ENCODE measurements around the gene UBN1. TPM values are rescaled to one million over a fixed set of nuclear protein-coding genes. Genes with fewer than 3 reads are reported as not detected.
A peak's percentile ranks its signal among the peaks of the same experiment; 100 is the strongest.

The UBN1 gene
- total RNA-seq, 1 experiment from 2014 or later = 63.1 TPM

- in situ Hi-C loops (cut with HindIII; ENCODE audit: low pct_unique_long_range_greater_than_20kb, low sequenced_read_pairs) (loop anchor here (10.0 kb wide), 1 partner anchor 53 kb away; no protein-coding TSS in a partner anchor), intact Hi-C loops (cut with micrococcal nuclease; ENCODE audit: unreplicated experiment) (no loop called here)
- no peaks in the 10 kb centered on the region for H3K27me3 ChIP-seq (ENCODE audit: control insufficient read depth, insufficient read depth, low read length)
- DNase-seq (ENCODE audit: low read depth, low spot score) (no peak), ATAC-seq (peak; percentile 51)
- H3K36me3 ChIP-seq (ENCODE audit: control insufficient read depth, insufficient read depth, low read length) = peaks cover 12% of the 10 kb centered on the region
- ChIA-PET POLR2A (interaction anchor here (0.7 kb wide), 1 partner anchor 13 kb away, joined by 4 read pairs; no protein-coding TSS in a partner anchor), CTCF (no interaction called here)
- H3K27ac ChIP-seq (ENCODE audit: low read length) = no peak overlapping the region
- H3K4me3 ChIP-seq (ENCODE audit: low read depth in 2 of 2, low read length in 2 of 2) = no peak overlapping the region
- TF ChIP-seq CTCF (IDR thresholded peaks at IDR 0.05) (no peak), POLR2AphosphoS5 (IDR thresholded peaks at IDR 0.05; ENCODE audit: low read depth, low read length) (no peak), SIN3A (IDR thresholded peaks at IDR 0.05; ENCODE audit: borderline replicate concordance, insufficient read depth, low read depth, low read length) (no peak), TCF7L2 (IDR thresholded peaks at IDR 0.05; ENCODE audit: low read depth, low read length) (no peak), REST (IDR thresholded peaks at IDR 0.05; ENCODE audit: insufficient read depth in 1 of 2, low read depth in 2 of 2, low read length in 1 of 2) (no peak)
- H3K9me3 ChIP-seq (ENCODE audit: control insufficient read depth, insufficient read depth, low read depth, low read length) = no peaks in the 10 kb centered on the region
- no TSS peak for BruUV-seq (replicated peaks)
- H3K4me1 ChIP-seq (ENCODE audit: control insufficient read depth, insufficient read depth, low read length) = no peaks in the 10 kb centered on the region
These were observed 35.5 kb upstream of the UBN1 start for GRCh38 chr16:4811773-4812172.

- ChIA-PET CTCF (no interaction called here), POLR2A (no interaction called here)
- Histone ChIP-seq H3K9me3 (ENCODE audit: control insufficient read depth, insufficient read depth, low read depth, low read length) (no peaks in the 10 kb centered on the region), H3K36me3 (ENCODE audit: control insufficient read depth, insufficient read depth, low read length) (peaks cover 12% of the 10 kb centered on the region), H3K27ac (ENCODE audit: low read length) (no peak overlapping the region), H3K4me1 (ENCODE audit: control insufficient read depth, insufficient read depth, low read length) (no peaks in the 10 kb centered on the region), H3K27me3 (ENCODE audit: control insufficient read depth, insufficient read depth, low read length) (no peaks in the 10 kb centered on the region), H3K4me3 (ENCODE audit: low read depth in 2 of 2, low read length in 2 of 2) (no peak overlapping the region)
- no TSS peak for BruUV-seq (replicated peaks)
- in situ Hi-C loops (cut with HindIII; ENCODE audit: low pct_unique_long_range_greater_than_20kb, low sequenced_read_pairs) (loop anchor here (10.0 kb wide), 1 partner anchor 51 kb away; no protein-coding TSS in a partner anchor), intact Hi-C loops (cut with micrococcal nuclease; ENCODE audit: unreplicated experiment) (no loop called here)
- TF ChIP-seq REST (IDR thresholded peaks at IDR 0.05; ENCODE audit: insufficient read depth in 1 of 2, low read depth in 2 of 2, low read length in 1 of 2) = no peak
- TF ChIP-seq POLR2AphosphoS5 (IDR thresholded peaks at IDR 0.05; ENCODE audit: low read depth, low read length) = no peak
- no peak for TF ChIP-seq CTCF (IDR thresholded peaks at IDR 0.05)
- no peak for TF ChIP-seq TCF7L2 (IDR thresholded peaks at IDR 0.05; ENCODE audit: low read depth, low read length)
- no peak for TF ChIP-seq SIN3A (IDR thresholded peaks at IDR 0.05; ENCODE audit: borderline replicate concordance, insufficient read depth, low read depth, low read length)
- DNase-seq (ENCODE audit: low read depth, low spot score) = no peak
- ATAC-seq = no peak
These were observed 33.9 kb upstream of the UBN1 start for GRCh38 chr16:4813251-4814003.
